Measurements from ENCODE around the gene SEPTIN2. TPM values are rescaled to one million over a fixed set of nuclear protein-coding genes. Genes with fewer than 3 reads are reported as not detected.
"Not testable (repeated sequence)": the region's sequence is repeated elsewhere in the genome, so short reads cannot be mapped to it uniquely, and the experiment has no call there.

The SEPTIN2 gene
- total RNA-seq, 3 donors from 2014 or later (not counting 1 experiment from before 2014, with no cell fraction given): 275 to 315 (median 275) TPM

- no peaks in the 10 kb centered on the region for H3K9me3 Mint-ChIP-seq
- under 1% methylated on average over 72 of the region's 73 CpGs for WGBS (ENCODE audit: insufficient coverage)
- H3K36me3 Mint-ChIP-seq: no peaks in the 10 kb centered on the region
- Histone ChIP-seq H3K36me3 (ENCODE audit: control insufficient read depth, insufficient read depth, low read length) (peaks cover 6% of the 10 kb centered on the region), H3K4me1 (ENCODE audit: control insufficient read depth, insufficient read depth, low read length) (peaks cover 32% of the 10 kb centered on the region), H3K9me3 (ENCODE audit: control insufficient read depth, insufficient read depth, low read length) (no peaks in the 10 kb centered on the region), H3K27me3 (ENCODE audit: control insufficient read depth, insufficient read depth, low read length) (no peaks in the 10 kb centered on the region), H3K27ac (ENCODE audit: low read length) (peak within 1 kb of the TSS; percentile 100), H3K4me3 (ENCODE audit: low read length) (peak within 1 kb of the TSS; percentile 98)
- DNase-seq: peak; percentile 100
- peaks cover 61 to 78% of the 10 kb centered on the region in 2 donors for H3K4me1 Mint-ChIP-seq
- no peaks in the 10 kb centered on the region for H3K27me3 Mint-ChIP-seq (ENCODE audit: low read depth in 2 of 2)
- peak within 1 kb of the TSS; percentile 97 for H3K4me3 Mint-ChIP-seq
- peak within 1 kb of the TSS; percentile 96 to 99 for H3K27ac Mint-ChIP-seq
- intact Hi-C loops (cut with micrococcal nuclease): loop anchor here (1.0 to 10.0 kb wide), 10 partner anchors 10 to 750 kb away; partner anchors contain the start of genes ATG4B, DTYMK, DUSP28 and FARP2
- peak; percentile 21 for TF ChIP-seq CTCF (IDR thresholded peaks at IDR 0.05)
- peak; percentile 64 to 86 (median 71) for ATAC-seq
Observed at GRCh38 chr2:241315093-241315878, 439 bp upstream of the SEPTIN2 start, which contains the start of gene HDLBP. Gene HDLBP, minus strand, starts transcription at chr2:241315672. Its CDS starts 48,803 bp downstream, at chr2:241266869.

GRCh38 chr2:241316825-241317224 lies 1.1 kb downstream of the SEPTIN2 start:
- intact Hi-C loops (cut with micrococcal nuclease): loop anchor here (5.0 to 10.0 kb wide), 6 partner anchors 45 to 752 kb away; partner anchors contain the start of genes ATG4B, DUSP28, RNPEPL1 and STK25
- peaks cover 32% of the 10 kb centered on the region for H3K4me1 ChIP-seq (ENCODE audit: control insufficient read depth, insufficient read depth, low read length)
- H3K9me3 ChIP-seq (ENCODE audit: control insufficient read depth, insufficient read depth, low read length): no peaks in the 10 kb centered on the region
- H3K27ac Mint-ChIP-seq: peak overlapping the region; percentile 96 to 99
- peaks cover 6% of the 10 kb centered on the region for H3K36me3 ChIP-seq (ENCODE audit: control insufficient read depth, insufficient read depth, low read length)
- H3K4me3 ChIP-seq (ENCODE audit: low read length): peak overlapping the region; percentile 85
- peak overlapping the region; percentile 97 for H3K4me3 Mint-ChIP-seq
- H3K4me1 Mint-ChIP-seq: peaks cover 66 to 80% of the 10 kb centered on the region in 2 donors
- H3K27me3 ChIP-seq (ENCODE audit: control insufficient read depth, insufficient read depth, low read length): no peaks in the 10 kb centered on the region
- peak overlapping the region; percentile 98 for H3K27ac ChIP-seq (ENCODE audit: low read length)
- WGBS (ENCODE audit: insufficient coverage): 14% methylated on average over 4 of the region's 4 CpGs
- no peak for TF ChIP-seq CTCF (IDR thresholded peaks at IDR 0.05)
- no peaks in the 10 kb centered on the region for H3K36me3 Mint-ChIP-seq
- no peak for DNase-seq
- H3K27me3 Mint-ChIP-seq (ENCODE audit: low read depth in 2 of 2): no peaks in the 10 kb centered on the region
- no peaks in the 10 kb centered on the region for H3K9me3 Mint-ChIP-seq
- ATAC-seq: no peak

- Histone ChIP-seq H3K4me3 (ENCODE audit: low read length) (peak overlapping the region; percentile 85), H3K36me3 (ENCODE audit: control insufficient read depth, insufficient read depth, low read length) (peaks cover 9% of the 10 kb centered on the region), H3K27me3 (ENCODE audit: control insufficient read depth, insufficient read depth, low read length) (no peaks in the 10 kb centered on the region), H3K27ac (ENCODE audit: low read length) (peak overlapping the region; percentile 98), H3K4me1 (ENCODE audit: control insufficient read depth, insufficient read depth, low read length) (peaks cover 32% of the 10 kb centered on the region), H3K9me3 (ENCODE audit: control insufficient read depth, insufficient read depth, low read length) (no peaks in the 10 kb centered on the region)
- H3K36me3 Mint-ChIP-seq: no peaks in the 10 kb centered on the region
- WGBS (ENCODE audit: insufficient coverage): 90% methylated on average over 4 of the region's 4 CpGs
- no peaks in the 10 kb centered on the region for H3K27me3 Mint-ChIP-seq (ENCODE audit: low read depth in 2 of 2)
- peak overlapping the region; percentile 96 to 99 for H3K27ac Mint-ChIP-seq
- TF ChIP-seq CTCF (IDR thresholded peaks at IDR 0.05): no peak
- intact Hi-C loops (cut with micrococcal nuclease): loop anchor here (5.0 to 10.0 kb wide), 6 partner anchors 45 to 753 kb away; partner anchors contain the start of genes ATG4B, DUSP28, RNPEPL1 and STK25
- DNase-seq (no peak), ATAC-seq (no peak)
- H3K4me3 Mint-ChIP-seq: peak overlapping the region; percentile 97
- peaks cover 69 to 81% of the 10 kb centered on the region in 2 donors for H3K4me1 Mint-ChIP-seq
- no peaks in the 10 kb centered on the region for H3K9me3 Mint-ChIP-seq
Observed at GRCh38 chr2:241317391-241317790, 1.7 kb downstream of the SEPTIN2 start.

- H3K9me3 Mint-ChIP-seq; H3K4me3 ChIP-seq (ENCODE audit: low read length); H3K27me3 Mint-ChIP-seq (ENCODE audit: low read depth in 2 of 2); H3K27ac ChIP-seq (ENCODE audit: low read length); DNase-seq; H3K9me3 ChIP-seq (ENCODE audit: control insufficient read depth, insufficient read depth, low read length); ATAC-seq; H3K36me3 ChIP-seq (ENCODE audit: control insufficient read depth, insufficient read depth, low read length); H3K36me3 Mint-ChIP-seq; H3K27me3 ChIP-seq (ENCODE audit: control insufficient read depth, insufficient read depth, low read length): not testable (repeated sequence)
- 93% methylated on average over 6 of the region's 6 CpGs for WGBS (ENCODE audit: insufficient coverage)
- Mint-ChIP-seq H3K27ac (peak overlapping the region; percentile 96 to 99), H3K4me1 (peaks cover 63 to 78% of the 10 kb centered on the region in 2 donors), H3K4me3 (peak overlapping the region; percentile 9)
- peaks cover 30% of the 10 kb centered on the region for H3K4me1 ChIP-seq (ENCODE audit: control insufficient read depth, insufficient read depth, low read length)
- intact Hi-C loops (cut with micrococcal nuclease): loop anchor here (5.0 to 10.0 kb wide), 6 partner anchors 47 to 754 kb away; partner anchors contain the start of genes ATG4B, DUSP28, RNPEPL1 and STK25
Observed at GRCh38 chr2:241318830-241319229, 3.1 kb downstream of the SEPTIN2 start.
